GM12878 (cell line): ENCODE data around the gene FOXF1. TPM values are rescaled to one million over a fixed set of nuclear protein-coding genes. Genes with fewer than 3 reads are reported as not detected.

Experiments
- ATAC-seq: fragments of 200-7000 bp; cut with Tn5 transposase; 3 replicates; pipeline ENCODE4 v1.9.1; 2020; ENCODE audit warnings: mild to moderate bottlenecking, moderate library complexity
- BruUV-seq: library from RNA; stranded (reverse); fragments of 400-500 nt; replicated peaks from 2 replicates; lab custom pipeline; 2021; lab: Mats Ljungman, UMichigan
- CTCF ChIA-PET: fragments of 300-600 bp; sonication (Branson Sonifier 250); formaldehyde crosslinking; extraction: SDS; loops from one replicate; lab custom pipeline; 2021; ENCODE audit warnings: inconsistent platforms; lab: Yijun Ruan, JAX
- POLR2A ChIA-PET: fragments of 350-600 bp; formaldehyde crosslinking; extraction: SDS; loops from one replicate; lab custom pipeline; 2021; ENCODE audit warnings: inconsistent platforms; lab: Charles Lee
- RAD21 ChIA-PET: fragments of 300-600 bp; sonication (Branson Sonifier 250); formaldehyde crosslinking; loops from one replicate; lab custom pipeline; 2023; ENCODE audit warnings: antibody characterized with exemption; ENCODE audit not compliant: unreplicated experiment; lab: Charles Lee
- SMC1A ChIA-PET: fragments of 300-600 bp; sonication (Branson Sonifier 250); formaldehyde crosslinking; loops from one replicate; lab custom pipeline; 2023; ENCODE audit not compliant: unreplicated experiment, uncharacterized antibody; lab: Charles Lee
- DNase-seq: peaks from one replicate; pipeline ENCODE4 v3.0.0-alpha.2; 2011; ENCODE audit warnings: low read depth, low spot score
- FAIRE-seq: peaks from 3 replicates; lab custom pipeline; 2011; peaks lifted over from hg19 to GRCh38; lab: Jason Lieb, UNC
- H2AFZ ChIP-seq: 2 replicates; pipeline ENCODE4 v1.6.0; 2011; ENCODE audit warnings: low read depth, low read length, control low read depth; ENCODE audit not compliant: control insufficient read depth
- H3K27ac ChIP-seq: 2 replicates; pipeline ENCODE4 v1.5.1; 2011; ENCODE audit warnings: control low read depth; ENCODE audit not compliant: control insufficient read depth, insufficient read depth
- H3K27me3 ChIP-seq, 2 experiments: replicated peaks in 1 of 2; 2 replicates each; pipeline versions ENCODE4 v1.6.0 to v1.6.1; 2011; ENCODE audit warnings: low read length in 1 of 2; ENCODE audit not compliant: control insufficient read depth in 2 of 2, insufficient read depth in 2 of 2
- H3K36me3 ChIP-seq, 2 experiments: 2 replicates each; pipeline ENCODE4 v1.5.1; 2011; ENCODE audit warnings: low read length in 1 of 2; ENCODE audit not compliant: control insufficient read depth in 2 of 2, insufficient read depth in 2 of 2
- H3K4me1 ChIP-seq: 2 replicates; pipeline ENCODE4 v1.6.1; 2011; ENCODE audit warnings: mild to moderate bottlenecking, low read length, moderate library complexity, mixed read lengths; ENCODE audit not compliant: control insufficient read depth, insufficient read depth
- H3K4me2 ChIP-seq: 2 replicates; pipeline ENCODE4 v1.6.0; 2011; ENCODE audit warnings: control low read depth; ENCODE audit not compliant: control insufficient read depth, insufficient read depth
- H3K4me3 ChIP-seq: fragments of 200-600 bp; sonication (generic); 2 replicates; pipeline ENCODE4 v1.5.1; 2016
- H3K79me2 ChIP-seq: 2 replicates; pipeline ENCODE4 v1.6.0; 2011; ENCODE audit warnings: low read length; ENCODE audit not compliant: control insufficient read depth, insufficient read depth
- H3K9ac ChIP-seq: 2 replicates; pipeline ENCODE4 v1.8.0; 2011; ENCODE audit warnings: low read length, control low read depth, mixed read lengths; ENCODE audit not compliant: control insufficient read depth, insufficient read depth
- H3K9me3 ChIP-seq: replicated peaks from 3 replicates; pipeline ENCODE4 v1.5.1; 2011; ENCODE audit warnings: mild to moderate bottlenecking, low read length; ENCODE audit not compliant: control insufficient read depth, insufficient read depth
- H4K20me1 ChIP-seq: 2 replicates; pipeline ENCODE4 v1.6.0; 2011; ENCODE audit not compliant: control insufficient read depth, insufficient read depth
- CBFB ChIP-seq: IDR thresholded peaks from 2 replicates; pipeline ENCODE4 v1.6.1; 2016; ENCODE audit warnings: antibody characterized with exemption, low read depth
- CBX3 ChIP-seq: fragments of 200-600 bp; sonication (generic); IDR thresholded peaks from 2 replicates; pipeline ENCODE4 v1.6.1; 2016; ENCODE audit warnings: low read depth, borderline replicate concordance
- EZH2 ChIP-seq: IDR thresholded peaks from 2 replicates; pipeline ENCODE4 v1.6.1; 2012; ENCODE audit warnings: low read depth, mild to moderate bottlenecking, control low read depth, inconsistent platforms, low read length, borderline replicate concordance; ENCODE audit not compliant: control insufficient read depth
- GABPA ChIP-seq: IDR thresholded peaks from 2 replicates; pipeline ENCODE4 v1.6.1; 2014; ENCODE audit warnings: antibody characterized with exemption, low read depth, mild to moderate bottlenecking, inconsistent platforms
- IKZF1 ChIP-seq: fragments of 450-650 bp; conservative IDR thresholded peaks from 2 replicates; pipeline ENCODE4 v1.6.1; 2017; ENCODE audit warnings: antibody characterized with exemption, mild to moderate bottlenecking
- MEF2B ChIP-seq: fragments of 450-650 bp; IDR thresholded peaks from 2 replicates; pipeline ENCODE4 v1.6.1; 2018; ENCODE audit warnings: mild to moderate bottlenecking, moderate library complexity; ENCODE audit not compliant: partially characterized antibody, poor library complexity, severe bottlenecking
- MXI1 ChIP-seq: fragments of 150-350 bp; IDR thresholded peaks from 2 replicates; pipeline ENCODE4 v1.6.1; 2011; ENCODE audit warnings: low read depth, mild to moderate bottlenecking, inconsistent platforms, low read length, improper control_type of control experiment
- NFXL1 ChIP-seq: fragments of 450-650 bp; IDR thresholded peaks from 2 replicates; pipeline ENCODE4 v1.6.1; 2017; ENCODE audit warnings: antibody characterized with exemption, mild to moderate bottlenecking, borderline replicate concordance
- WGBS: methylation state at CpG from one replicate; pipeline ENCODE4 v1.1.6; 2016; ENCODE audit warnings: low lambda C conversion rate; ENCODE audit not compliant: insufficient replicate concordance, insufficient coverage; ENCODE audit errors: missing lambda C conversion rate; 5-methylcytosine and 5-hydroxymethylcytosine counted together
- in situ Hi-C: fragments of 300-500 bp; cut with MboI; formaldehyde crosslinking; loops from 9 replicates; pipeline ENCODE4 v1.14.3; 2018; ENCODE audit warnings: mixed read lengths
- intact Hi-C: fragments of 100-400 bp; cut with micrococcal nuclease; formaldehyde crosslinking; loops from one replicate; pipeline ENCODE4 v1.14.2; 2022; ENCODE audit not compliant: unreplicated experiment
- polyA plus RNA-seq, 11 experiments: library from polyadenylated mRNA; depleted of rRNA in 4 of 11; unstranded in 6 of 11; stranded (reverse) in 5 of 11; fragments of >200 nt; fragmentation: Nextera tagmentation in 4 of 11; fragmentation: Illumina TruSeq in 1 of 11; extraction: Ambion mirVana in 4 of 11; extraction: Trizol in 1 of 11; gene quantifications; 1 replicate in 1 of 11; 2 replicates in 10 of 11; pipeline versions ENCODE4 v1.2.1 to v1.2.3, GENCODE V29; 2011 to 2016; ENCODE audit warnings: inconsistent platforms in 2 of 11, missing spikeins in 2 of 11, low read depth in 1 of 11
- total RNA-seq, 4 experiments: library from RNA; depleted of rRNA in 3 of 4; stranded (reverse); fragments of >200 nt in 3 of 4; fragmentation: Illumina TruSeq in 1 of 4; extraction: Trizol in 1 of 4; gene quantifications; 2 replicates each; pipeline versions ENCODE4 v1.2.1 to v1.2.3, GENCODE V29; 2013 to 2021
- TF ChIP-seq, protein P1 (sequence below): fragments of 450-650 bp; IDR thresholded peaks from 2 replicates; pipeline ENCODE4 v1.6.1; 2016; ENCODE audit warnings: mild to moderate bottlenecking
- TF ChIP-seq, protein P2 (sequence below): fragments of 450-650 bp; formaldehyde crosslinking; IDR thresholded peaks from 2 replicates; pipeline ENCODE4 v1.4.0; 2020; ENCODE audit warnings: mild to moderate bottlenecking, moderate library complexity

The FOXF1 gene
- total and polyA plus RNA-seq, 10 of the 15 experiments (the other 5 are each of a cell fraction or from before 2014, with no cell fraction given) = 0.01 TPM; not detected in 9

DNA sequence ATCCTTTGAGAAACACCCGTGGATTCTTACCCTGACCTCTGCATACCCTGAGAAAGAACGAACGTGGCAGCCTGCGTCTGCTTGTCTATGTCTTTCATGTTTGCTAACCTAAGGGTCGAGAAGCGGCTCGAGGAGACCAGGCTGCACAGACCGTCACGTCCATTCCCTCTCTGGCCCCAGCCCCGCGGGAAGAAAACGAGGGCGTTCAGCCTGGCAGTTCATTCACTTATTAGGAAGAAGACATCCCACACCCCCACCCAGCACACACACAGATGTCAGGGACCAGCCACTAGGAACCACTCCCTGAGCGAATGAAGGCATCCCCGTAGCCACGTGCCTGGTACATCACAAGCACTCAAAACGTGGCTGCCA is 45.4 kb downstream of the FOXF1 start:
- H3K9ac ChIP-seq = peak overlapping the region; percentile 93
- ChIA-PET RAD21 (interaction anchor here (0.6 kb wide), 1 partner anchor 1214 kb away, joined by 4 read pairs; no protein-coding TSS in a partner anchor), POLR2A (interaction anchor here (0.9 kb wide), 1 partner anchor 209 kb away, joined by 3 read pairs; no protein-coding TSS in a partner anchor), SMC1A (no interaction called here), CTCF (interaction anchor here (1.7 kb wide), 1 partner anchor 9 kb away, joined by 6 read pairs; no protein-coding TSS in a partner anchor)
- peaks cover 0 to 6% of the 10 kb centered on the region in 2 experiments; a peak in 1 of 4 replicates for H3K36me3 ChIP-seq
- no peaks in the 10 kb centered on the region for H4K20me1 ChIP-seq
- H3K9me3 ChIP-seq = no peaks in the 10 kb centered on the region; the same call in 2 of the 3 replicates
- FAIRE-seq (no peak), ATAC-seq (no peak), DNase-seq (no peak)
- 52% methylated on average over 17 of the region's 17 CpGs for WGBS
- H3K4me2 ChIP-seq = peak overlapping the region; percentile 99
- TF ChIP-seq, protein P1, sequence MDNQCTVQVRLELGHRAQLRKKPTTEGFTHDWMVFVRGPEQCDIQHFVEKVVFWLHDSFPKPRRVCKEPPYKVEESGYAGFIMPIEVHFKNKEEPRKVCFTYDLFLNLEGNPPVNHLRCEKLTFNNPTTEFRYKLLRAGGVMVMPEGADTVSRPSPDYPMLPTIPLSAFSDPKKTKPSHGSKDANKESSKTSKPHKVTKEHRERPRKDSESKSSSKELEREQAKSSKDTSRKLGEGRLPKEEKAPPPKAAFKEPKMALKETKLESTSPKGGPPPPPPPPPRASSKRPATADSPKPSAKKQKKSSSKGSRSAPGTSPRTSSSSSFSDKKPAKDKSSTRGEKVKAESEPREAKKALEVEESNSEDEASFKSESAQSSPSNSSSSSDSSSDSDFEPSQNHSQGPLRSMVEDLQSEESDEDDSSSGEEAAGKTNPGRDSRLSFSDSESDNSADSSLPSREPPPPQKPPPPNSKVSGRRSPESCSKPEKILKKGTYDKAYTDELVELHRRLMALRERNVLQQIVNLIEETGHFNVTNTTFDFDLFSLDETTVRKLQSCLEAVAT = peak; percentile 69; the same call in 1 of the 2 replicates
- TF ChIP-seq CBX3 = no peak
- no peaks in the 10 kb centered on the region; the same call in 1 of the 2 replicates for H3K4me1 ChIP-seq
- peak overlapping the region; percentile 95 for H2AFZ ChIP-seq
- H3K79me2 ChIP-seq = peaks cover 10% of the 10 kb centered on the region
- BruUV-seq = no TSS peak
- in situ Hi-C loops = loop anchor here (10.0 kb wide), 1 partner anchor 839 kb away; the partner anchor contains the start of gene MAP1LC3B
- 0 out of 2 replicates have a peak overlapping the region, but pooled peaks have one; percentile 34 for H3K27ac ChIP-seq
- no peaks in the 10 kb centered on the region for H3K27me3 ChIP-seq
- H3K4me3 ChIP-seq = peak overlapping the region; percentile 92
- intact Hi-C loops = no loop called here

DNA sequence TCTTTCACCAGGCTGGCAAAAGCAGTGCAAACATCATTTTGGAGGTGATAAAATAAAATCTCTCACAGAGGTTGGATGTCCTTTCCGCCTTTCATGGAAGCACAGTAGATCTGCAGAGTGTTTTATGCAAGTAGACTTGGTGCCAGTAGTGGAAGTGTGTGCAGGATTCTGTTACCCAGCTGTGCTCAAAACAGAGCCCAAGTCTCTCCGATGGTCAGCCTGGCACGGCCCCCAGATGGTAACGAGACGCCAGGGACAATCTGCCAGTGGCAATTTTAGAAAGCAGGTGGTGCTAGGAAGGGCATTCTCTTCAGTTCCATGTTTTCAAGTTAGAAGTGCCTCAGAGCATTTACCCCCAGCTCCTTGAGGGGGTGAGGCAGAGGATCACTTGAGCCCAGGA is 46.2 kb downstream of the FOXF1 start:
- H3K4me1 ChIP-seq = no peaks in the 10 kb centered on the region; the same call in 1 of the 2 replicates
- ChIA-PET POLR2A (interaction anchor here (1.0 kb wide), 1 partner anchor 111 kb away, joined by 3 read pairs; no protein-coding TSS in a partner anchor), RAD21 (no interaction called here), CTCF (interaction anchor here (0.5 to 1.7 kb wide), 3 partner anchors 8 to 523 kb away, joined by 3 to 6 read pairs (median 3); no protein-coding TSS in a partner anchor), SMC1A (no interaction called here)
- ATAC-seq (no peak), FAIRE-seq (no peak), DNase-seq (no peak)
- no peak overlapping the region for H3K27ac ChIP-seq
- H3K9ac ChIP-seq = no peak overlapping the region
- in situ Hi-C loops = loop anchor here (10.0 kb wide), 1 partner anchor 838 kb away; the partner anchor contains the start of gene MAP1LC3B
- H3K79me2 ChIP-seq = peaks cover 10% of the 10 kb centered on the region
- no peak overlapping the region for H3K4me3 ChIP-seq
- intact Hi-C loops = no loop called here
- WGBS = 49% methylated on average over 5 of the region's 5 CpGs
- peaks cover 0 to 4% of the 10 kb centered on the region in 2 experiments; a peak in 1 of 4 replicates for H3K36me3 ChIP-seq
- H3K9me3 ChIP-seq = no peaks in the 10 kb centered on the region; the same call in 2 of the 3 replicates
- H3K27me3 ChIP-seq = no peaks in the 10 kb centered on the region
- H3K4me2 ChIP-seq = no peak overlapping the region
- no peaks in the 10 kb centered on the region for H4K20me1 ChIP-seq
- BruUV-seq = no TSS peak
- no peak overlapping the region for H2AFZ ChIP-seq
- TF ChIP-seq, protein P2, sequence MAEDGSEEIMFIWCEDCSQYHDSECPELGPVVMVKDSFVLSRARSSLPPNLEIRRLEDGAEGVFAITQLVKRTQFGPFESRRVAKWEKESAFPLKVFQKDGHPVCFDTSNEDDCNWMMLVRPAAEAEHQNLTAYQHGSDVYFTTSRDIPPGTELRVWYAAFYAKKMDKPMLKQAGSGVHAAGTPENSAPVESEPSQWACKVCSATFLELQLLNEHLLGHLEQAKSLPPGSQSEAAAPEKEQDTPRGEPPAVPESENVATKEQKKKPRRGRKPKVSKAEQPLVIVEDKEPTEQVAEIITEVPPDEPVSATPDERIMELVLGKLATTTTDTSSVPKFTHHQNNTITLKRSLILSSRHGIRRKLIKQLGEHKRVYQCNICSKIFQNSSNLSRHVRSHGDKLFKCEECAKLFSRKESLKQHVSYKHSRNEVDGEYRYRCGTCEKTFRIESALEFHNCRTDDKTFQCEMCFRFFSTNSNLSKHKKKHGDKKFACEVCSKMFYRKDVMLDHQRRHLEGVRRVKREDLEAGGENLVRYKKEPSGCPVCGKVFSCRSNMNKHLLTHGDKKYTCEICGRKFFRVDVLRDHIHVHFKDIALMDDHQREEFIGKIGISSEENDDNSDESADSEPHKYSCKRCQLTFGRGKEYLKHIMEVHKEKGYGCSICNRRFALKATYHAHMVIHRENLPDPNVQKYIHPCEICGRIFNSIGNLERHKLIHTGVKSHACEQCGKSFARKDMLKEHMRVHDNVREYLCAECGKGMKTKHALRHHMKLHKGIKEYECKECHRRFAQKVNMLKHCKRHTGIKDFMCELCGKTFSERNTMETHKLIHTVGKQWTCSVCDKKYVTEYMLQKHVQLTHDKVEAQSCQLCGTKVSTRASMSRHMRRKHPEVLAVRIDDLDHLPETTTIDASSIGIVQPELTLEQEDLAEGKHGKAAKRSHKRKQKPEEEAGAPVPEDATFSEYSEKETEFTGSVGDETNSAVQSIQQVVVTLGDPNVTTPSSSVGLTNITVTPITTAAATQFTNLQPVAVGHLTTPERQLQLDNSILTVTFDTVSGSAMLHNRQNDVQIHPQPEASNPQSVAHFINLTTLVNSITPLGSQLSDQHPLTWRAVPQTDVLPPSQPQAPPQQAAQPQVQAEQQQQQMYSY (CRISPR knock-in tag) = no peak
- TF ChIP-seq GABPA (no peak), MXI1 (no peak), CBFB (no peak), MEF2B (no peak), EZH2 (no peak), IKZF1 (no peak), NFXL1 (no peak)
